HG03025 (cell line): ENCODE measurements around the gene PHOSPHO2.

Experiments used
- ATAC-seq: cut with Tn5 transposase; IDR thresholded peaks from one replicate; pipeline ENCODE4 v1.9.1; 2021; ENCODE audit warnings: mild to moderate bottlenecking, moderate library complexity; ENCODE audit not compliant: unreplicated experiment, low FRiP score

Gene PHOSPHO2, protein sequence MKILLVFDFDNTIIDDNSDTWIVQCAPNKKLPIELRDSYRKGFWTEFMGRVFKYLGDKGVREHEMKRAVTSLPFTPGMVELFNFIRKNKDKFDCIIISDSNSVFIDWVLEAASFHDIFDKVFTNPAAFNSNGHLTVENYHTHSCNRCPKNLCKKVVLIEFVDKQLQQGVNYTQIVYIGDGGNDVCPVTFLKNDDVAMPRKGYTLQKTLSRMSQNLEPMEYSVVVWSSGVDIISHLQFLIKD

GRCh38 chr2:169694113-169694893 lies at the start of gene PHOSPHO2, which contains the start of gene CFAP210:
TSS of gene PHOSPHO2 (plus strand) at chr2:169694469. CDS start at chr2:169700972, 6,503 bp downstream.
TSS of gene CFAP210 (minus strand) at chr2:169694405. CDS start at chr2:169694327, 78 bp downstream.
- ATAC-seq = peak; percentile 100

DNA sequence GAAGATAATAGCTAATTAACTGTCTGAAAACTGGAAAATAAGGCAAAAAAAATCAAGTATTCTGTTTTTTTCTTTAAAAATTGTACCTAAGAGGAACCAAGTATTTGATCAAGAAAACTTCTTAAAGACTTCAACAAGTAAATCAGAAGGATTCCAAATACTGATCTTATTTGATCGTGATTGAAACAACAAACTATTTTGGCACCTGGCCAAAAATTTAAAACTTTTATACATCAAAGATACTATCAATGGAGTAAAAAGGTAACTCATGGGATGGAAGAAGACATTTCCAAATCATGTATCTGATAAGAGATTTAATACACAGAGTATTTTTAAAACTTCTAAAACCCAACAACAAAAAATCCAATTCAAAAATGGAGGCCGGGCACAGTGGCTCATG lies 46.8 kb upstream of the PHOSPHO2 start:
- ATAC-seq = no peak

- no peak for ATAC-seq
Observed at GRCh38 chr2:169649278-169649677, 45.0 kb upstream of the PHOSPHO2 start.

DNA sequence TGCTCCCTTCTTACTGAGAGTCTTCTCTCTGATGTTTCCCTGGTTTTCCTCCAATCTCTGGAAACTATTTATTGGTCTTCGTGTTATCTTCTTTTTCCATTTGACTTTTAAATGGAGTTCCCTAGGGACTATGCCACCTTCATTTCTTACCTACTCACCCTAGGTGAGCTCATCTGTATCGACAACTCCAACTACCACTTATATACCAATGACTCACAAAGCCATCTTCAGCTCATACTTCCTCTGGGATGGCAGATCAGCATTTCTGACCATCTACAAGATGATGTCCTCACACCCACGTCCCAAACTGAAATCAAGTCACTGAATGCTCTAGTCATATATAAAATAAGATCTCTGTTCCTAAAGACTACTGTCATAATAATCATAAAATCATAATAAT lies 40.6 kb upstream of the PHOSPHO2 start:
- no peak for ATAC-seq

DNA sequence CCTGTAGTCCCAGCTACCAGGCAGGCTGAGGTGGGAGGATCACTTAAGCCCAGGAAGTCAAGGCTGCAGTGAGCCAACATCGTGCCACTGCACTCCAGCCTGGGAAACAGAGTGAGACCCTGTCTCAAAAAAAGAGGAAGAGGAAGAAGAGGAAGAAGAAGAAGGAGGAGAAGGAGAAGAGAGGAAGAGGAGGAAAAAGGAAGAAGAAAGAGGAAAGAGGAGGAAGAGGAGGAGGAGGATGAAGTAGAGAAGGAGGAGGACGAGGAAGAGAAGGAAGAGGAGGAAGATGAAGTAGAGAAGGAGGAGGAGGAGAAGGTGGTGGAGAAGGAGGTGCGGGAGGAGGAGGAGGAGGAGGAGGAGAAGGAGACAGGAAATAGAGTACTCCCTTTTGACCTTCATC lies 38.1 kb upstream of the PHOSPHO2 start:
- no peak for ATAC-seq

- no peak for ATAC-seq
Observed at GRCh38 chr2:169658877-169659276, 35.4 kb upstream of the PHOSPHO2 start.

DNA sequence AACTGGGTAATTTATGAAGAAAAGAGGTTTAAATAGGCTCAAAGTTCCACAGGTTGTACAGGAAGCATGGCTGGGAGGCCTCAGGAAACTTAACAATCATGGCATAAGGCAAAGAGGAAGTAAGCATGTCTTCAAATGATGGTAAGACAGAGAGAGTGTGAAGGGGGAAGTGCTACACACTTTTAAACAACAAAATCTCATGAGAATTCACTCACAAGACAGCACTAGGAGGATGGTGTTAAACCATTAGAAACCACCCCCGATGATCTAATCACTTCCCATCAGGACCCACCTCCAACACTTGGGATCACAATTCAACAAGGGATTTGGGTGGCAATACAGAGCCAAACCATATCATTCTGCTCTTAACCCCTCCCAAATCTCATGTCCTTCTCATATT lies 34.9 kb upstream of the PHOSPHO2 start:
- no peak for ATAC-seq

GRCh38 chr2:169661265-169661664 lies 33.0 kb upstream of the PHOSPHO2 start:
- ATAC-seq = no peak

DNA sequence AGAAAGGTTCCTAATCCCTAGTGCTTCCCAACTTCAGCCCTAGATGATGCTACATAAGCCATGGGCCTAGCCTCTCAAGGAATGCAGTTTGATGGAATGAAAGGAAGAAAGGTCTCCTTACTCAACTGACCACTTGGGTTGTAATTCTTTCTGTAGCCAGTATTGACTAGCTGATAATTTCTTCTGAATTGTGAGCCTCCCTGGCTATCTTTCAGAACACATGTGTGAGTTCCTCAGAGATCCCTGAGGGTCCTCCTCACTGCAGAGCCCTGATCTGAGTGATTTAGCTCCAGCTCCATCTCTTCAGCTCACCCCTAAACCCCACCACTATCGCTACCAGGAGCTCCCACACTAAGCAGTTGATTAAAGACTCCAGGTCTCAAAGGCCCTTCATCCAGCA lies 31.5 kb upstream of the PHOSPHO2 start:
- ATAC-seq = no peak

DNA sequence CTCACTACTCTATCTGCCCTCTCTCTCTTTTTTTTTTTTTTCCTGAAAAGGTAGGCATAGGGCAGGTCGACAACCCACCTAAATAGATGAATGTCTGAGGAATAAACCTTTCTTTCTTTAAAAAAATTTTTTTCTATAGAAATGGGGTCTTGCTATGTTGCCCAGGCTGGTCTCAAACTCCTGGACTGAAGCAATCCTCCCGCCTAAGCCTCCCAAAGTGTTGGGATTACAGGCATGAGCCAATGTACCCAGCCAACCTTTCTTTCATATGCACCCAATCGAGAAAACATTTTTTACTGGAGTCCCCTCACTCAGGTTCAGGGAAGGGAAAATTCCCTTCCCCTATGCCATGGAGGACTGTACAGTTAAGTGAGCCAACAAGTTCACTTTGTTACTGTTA lies 31.0 kb upstream of the PHOSPHO2 start:
- ATAC-seq = no peak

DNA sequence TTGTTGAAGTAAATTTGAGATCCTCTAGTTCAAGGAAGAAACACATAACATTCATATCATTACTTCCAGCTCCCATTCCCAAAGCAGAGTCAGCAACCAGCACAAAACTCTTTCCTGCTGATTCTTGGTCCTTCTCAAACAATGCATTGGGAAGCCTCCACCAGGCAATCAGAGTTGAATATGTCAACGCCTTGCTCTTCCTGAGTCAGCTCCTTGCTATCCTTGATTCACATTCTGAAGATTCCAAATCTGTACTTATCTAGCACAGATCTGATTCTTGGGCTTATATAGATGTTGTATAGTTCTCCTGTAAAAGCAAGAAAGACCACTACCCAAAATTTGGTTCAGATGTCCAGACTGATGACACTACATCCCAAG lies 29.7 kb upstream of the PHOSPHO2 start:
- no peak for ATAC-seq

- no peak for ATAC-seq
Observed at GRCh38 chr2:169664978-169665930, 29.0 kb upstream of the PHOSPHO2 start.

DNA sequence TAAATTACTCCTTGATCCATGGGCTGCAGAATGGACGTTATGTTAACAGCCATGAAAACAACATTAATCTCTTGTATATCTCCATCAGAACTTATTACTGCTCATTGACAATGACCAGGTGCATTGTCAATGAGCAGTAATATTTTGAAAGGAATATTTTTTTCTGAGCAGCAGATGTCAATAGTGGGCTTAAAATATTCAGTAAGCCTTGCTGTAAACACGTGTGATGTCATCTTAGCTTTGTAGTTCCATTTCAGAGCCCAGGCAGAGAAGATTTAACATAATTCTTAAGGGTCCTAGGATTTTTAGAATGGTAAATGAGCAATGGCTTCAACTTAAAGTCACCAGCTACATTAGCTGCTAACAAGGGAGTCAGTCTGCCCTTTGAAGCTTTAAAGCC lies 26.7 kb upstream of the PHOSPHO2 start:
- no peak for ATAC-seq

GRCh38 chr2:169670215-169670651 lies 24.0 kb upstream of the PHOSPHO2 start:
- ATAC-seq = no peak

DNA sequence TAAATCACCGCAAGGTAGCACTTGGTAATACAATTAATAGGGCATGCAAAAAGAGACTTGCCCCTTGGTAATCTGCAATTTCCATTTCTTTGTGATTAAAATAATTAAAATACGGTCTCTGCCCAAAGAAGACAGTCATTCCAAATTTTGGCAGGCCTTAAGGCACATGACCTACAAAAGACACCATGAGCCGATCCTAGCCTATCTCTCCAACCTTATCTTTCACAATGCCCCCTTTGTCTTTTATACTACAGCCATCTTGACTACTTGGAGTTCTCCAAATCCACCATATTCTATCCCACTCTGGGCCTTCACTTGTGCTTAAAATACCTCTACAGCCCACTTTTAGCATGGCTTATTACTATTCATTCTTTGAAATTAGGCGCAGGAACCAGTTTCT lies 23.3 kb upstream of the PHOSPHO2 start:
- ATAC-seq = no peak

GRCh38 chr2:169672406-169672805 lies 21.9 kb upstream of the PHOSPHO2 start:
- ATAC-seq = no peak

DNA sequence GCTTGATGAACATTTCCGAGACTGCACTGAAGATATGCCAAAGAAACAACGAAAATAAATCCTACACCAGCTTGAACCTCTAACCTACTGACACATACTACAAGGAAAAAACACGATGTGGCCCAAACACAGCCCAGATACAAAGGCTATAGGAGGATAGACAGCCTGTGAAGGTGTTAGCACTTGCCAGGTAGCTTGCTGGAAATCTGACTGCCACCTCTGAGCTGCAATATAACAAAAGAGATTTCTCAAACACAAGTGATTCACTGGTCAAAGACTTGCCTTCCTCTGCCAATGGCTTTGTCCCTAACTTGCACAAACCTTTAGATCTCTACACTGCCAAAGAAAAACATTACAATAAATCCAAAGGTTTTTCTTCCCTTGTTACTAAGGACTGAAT lies 21.2 kb upstream of the PHOSPHO2 start:
- ATAC-seq = no peak

- no peak for ATAC-seq
Observed at GRCh38 chr2:169673921-169674320, 20.3 kb upstream of the PHOSPHO2 start.

- ATAC-seq = no peak
Observed at GRCh38 chr2:169676357-169676756, 17.9 kb upstream of the PHOSPHO2 start.

- ATAC-seq = no peak
Observed at GRCh38 chr2:169676850-169677249, 17.4 kb upstream of the PHOSPHO2 start.

GRCh38 chr2:169683054-169683424 lies 11.2 kb upstream of the PHOSPHO2 start:
- ATAC-seq = no peak
